ENCODE data around the gene ATG13.
A peak's percentile ranks its signal among the peaks of the same experiment; 100 is the strongest.

The ATG13 gene

GRCh38 chr11:46618837-46619236 is 1.5 kb downstream of the ATG13 start:
- H4K20me1 ChIP-seq (ENCODE audit: control insufficient read depth, insufficient read depth, low read depth, low read length): no peaks in the 10 kb centered on the region
- no peak overlapping the region for H3K27ac ChIP-seq (ENCODE audit: low read depth, low read length)
- H3K4me2 ChIP-seq (ENCODE audit: low read length): peak overlapping the region; percentile 78
- no peaks in the 10 kb centered on the region for H3K27me3 ChIP-seq (ENCODE audit: control insufficient read depth, low read length)
- no peaks in the 10 kb centered on the region for H3K9me3 ChIP-seq (ENCODE audit: control insufficient read depth, insufficient read depth, low read length)
- TF ChIP-seq EZH2phosphoT487 (IDR thresholded peaks at IDR 0.05; ENCODE audit: borderline replicate concordance, low read length) (no peak), CTCF (IDR thresholded peaks at IDR 0.05; ENCODE audit: low read depth, low read length, poor library complexity, severe bottlenecking) (no peak)
- peaks cover 67% of the 10 kb centered on the region for H3K79me2 ChIP-seq (ENCODE audit: control insufficient read depth, low read length)
- no peaks in the 10 kb centered on the region; the same call in 1 of the 2 replicates for H3F3A ChIP-seq (ENCODE audit: control insufficient read depth, insufficient read depth)
- peaks cover 7% of the 10 kb centered on the region; the same call in 1 of the 2 replicates for H3K36me3 ChIP-seq (ENCODE audit: control insufficient read depth, low read length)
- H3K9me2 ChIP-seq (replicated peaks; ENCODE audit: control insufficient read depth, low read length): no peaks in the 10 kb centered on the region
- H3K4me3 ChIP-seq (ENCODE audit: low read length): peak overlapping the region; percentile 97
- H3K4me1 ChIP-seq (ENCODE audit: control insufficient read depth, low read length): peaks cover 23% of the 10 kb centered on the region

GRCh38 chr11:46625406-46625805 is 8.1 kb downstream of the ATG13 start:
- Histone ChIP-seq H3K36me3 (ENCODE audit: control insufficient read depth, low read length) (peaks cover 24% of the 10 kb centered on the region), H3K4me3 (ENCODE audit: low read length) (no peak overlapping the region), H3K4me2 (ENCODE audit: low read length) (no peak overlapping the region), H3K9me2 (replicated peaks; ENCODE audit: control insufficient read depth, low read length) (no peaks in the 10 kb centered on the region), H3K9me3 (ENCODE audit: control insufficient read depth, insufficient read depth, low read length) (no peaks in the 10 kb centered on the region), H4K20me1 (ENCODE audit: control insufficient read depth, insufficient read depth, low read depth, low read length) (peaks cover 4% of the 10 kb centered on the region; the same call in 1 of the 2 replicates), H3K79me2 (ENCODE audit: control insufficient read depth, low read length) (peaks cover 37% of the 10 kb centered on the region), H3F3A (ENCODE audit: control insufficient read depth, insufficient read depth) (no peaks in the 10 kb centered on the region), H3K27me3 (ENCODE audit: control insufficient read depth, low read length) (no peaks in the 10 kb centered on the region), H3K4me1 (ENCODE audit: control insufficient read depth, low read length) (no peaks in the 10 kb centered on the region), H3K27ac (ENCODE audit: low read depth, low read length) (no peak overlapping the region)
- TF ChIP-seq CTCF (IDR thresholded peaks at IDR 0.05; ENCODE audit: low read depth, low read length, poor library complexity, severe bottlenecking) (no peak), EZH2phosphoT487 (IDR thresholded peaks at IDR 0.05; ENCODE audit: borderline replicate concordance, low read length) (no peak)

GRCh38 chr11:46628961-46629360 is 11.6 kb downstream of the ATG13 start:
- peaks cover 15% of the 10 kb centered on the region for H3K79me2 ChIP-seq (ENCODE audit: control insufficient read depth, low read length)
- no peaks in the 10 kb centered on the region for H3K9me3 ChIP-seq (ENCODE audit: control insufficient read depth, insufficient read depth, low read length)
- no peak overlapping the region for H3K4me2 ChIP-seq (ENCODE audit: low read length)
- TF ChIP-seq CTCF (IDR thresholded peaks at IDR 0.05; ENCODE audit: low read depth, low read length, poor library complexity, severe bottlenecking) (no peak), EZH2phosphoT487 (IDR thresholded peaks at IDR 0.05; ENCODE audit: borderline replicate concordance, low read length) (no peak)
- H3F3A ChIP-seq (ENCODE audit: control insufficient read depth, insufficient read depth): no peaks in the 10 kb centered on the region
- H3K9me2 ChIP-seq (replicated peaks; ENCODE audit: control insufficient read depth, low read length): no peaks in the 10 kb centered on the region
- H3K27ac ChIP-seq (ENCODE audit: low read depth, low read length): no peak overlapping the region
- peaks cover 21% of the 10 kb centered on the region for H3K36me3 ChIP-seq (ENCODE audit: control insufficient read depth, low read length)
- no peaks in the 10 kb centered on the region for H3K4me1 ChIP-seq (ENCODE audit: control insufficient read depth, low read length)
- peaks cover 4% of the 10 kb centered on the region; the same call in 1 of the 2 replicates for H4K20me1 ChIP-seq (ENCODE audit: control insufficient read depth, insufficient read depth, low read depth, low read length)
- no peak overlapping the region for H3K4me3 ChIP-seq (ENCODE audit: low read length)
- no peaks in the 10 kb centered on the region for H3K27me3 ChIP-seq (ENCODE audit: control insufficient read depth, low read length)
